Sigmoid colon (tissue), 4 donors: ENCODE measurements around the gene UBC.
"Not testable (repeated sequence)": the region's sequence is repeated elsewhere in the genome, so short reads cannot be mapped to it uniquely, and the experiment has no call there.

Experiments
- CTCF ChIP-seq, 4 experiments: fragments of 450-650 bp in 3 of 4; fragments of 200-600 bp in 1 of 4; IDR thresholded peaks; one replicate each; pipeline ENCODE4 v1.5.1; 2016 to 2019; ENCODE audit warnings: antibody characterized with exemption in 4 of 4, mild to moderate bottlenecking in 3 of 4, moderate library complexity in 2 of 4
- POLR2A ChIP-seq, 2 donors: fragments of 450-650 bp; IDR thresholded peaks; one replicate each; pipeline ENCODE4 v1.6.1; 2016; ENCODE audit warnings: antibody characterized with exemption in 2 of 2, mild to moderate bottlenecking in 2 of 2, moderate library complexity in 2 of 2
- POLR2AphosphoS5 ChIP-seq, 4 donors: sonication (generic); formaldehyde crosslinking; IDR thresholded peaks; one replicate each; pipeline ENCODE4 v1.6.1; 2017; ENCODE audit warnings: antibody characterized with exemption in 4 of 4

GRCh38 chr12:124918622-124918988 is 4.2 kb upstream of the UBC start:
- TF ChIP-seq CTCF, POLR2A, POLR2AphosphoS5 (IDR thresholded peaks at IDR 0.05): not testable (repeated sequence)
